HEK293 (cell line): ENCODE data around the gene SCAF1.
A peak's percentile ranks its signal among the peaks of the same experiment; 100 is the strongest.

Experiments
- CTCF ChIA-PET: fragments of 350-600 bp; formaldehyde crosslinking; extraction: SDS; loops from one replicate; lab custom pipeline; 2021; ENCODE audit warnings: antibody characterized with exemption; lab: Yijun Ruan, JAX
- POLR2A ChIA-PET: fragments of 300-600 bp; formaldehyde crosslinking; extraction: SDS; loops from one replicate; lab custom pipeline; 2020; ENCODE audit warnings: antibody characterized with exemption, inconsistent platforms; lab: Yijun Ruan, JAX
- H3K27ac ChIP-seq: fragments of 200-500 bp; sonication (Bioruptor generic); 2 replicates; pipeline ENCODE4 v1.5.1; 2014; ENCODE audit warnings: low read depth, low read length, control low read depth, inconsistent platforms; ENCODE audit errors: extremely low read depth
- H3K36me3 ChIP-seq, 2 experiments: fragments of 200-500 bp in 1 of 2; sonication (Bioruptor generic) in 1 of 2; 1 replicate in 1 of 2; 2 replicates in 1 of 2; pipeline ENCODE4 v1.5.1; 2014 to 2017; ENCODE audit warnings: inconsistent platforms in 2 of 2, low read length in 2 of 2; ENCODE audit not compliant: control insufficient read depth in 2 of 2, insufficient read depth in 1 of 2
- H3K4me1 ChIP-seq: fragments of 200-500 bp; sonication (Bioruptor generic); 2 replicates; pipeline ENCODE4 v1.5.1; 2014; ENCODE audit warnings: mild to moderate bottlenecking, low read length, inconsistent platforms; ENCODE audit not compliant: control insufficient read depth, insufficient read depth
- H3K4me3 ChIP-seq: 2 replicates; pipeline ENCODE4 v1.5.1; 2011; ENCODE audit warnings: low read depth, mild to moderate bottlenecking, control low read depth, low read length, moderate library complexity
- H3K9me3 ChIP-seq: fragments of 200-500 bp; sonication (Bioruptor generic); 2 replicates; pipeline ENCODE4 v1.5.1; 2014; ENCODE audit warnings: low read depth, low read length, inconsistent platforms; ENCODE audit not compliant: control insufficient read depth, insufficient read depth
- CTCF ChIP-seq: fragments of 450-650 bp; formaldehyde crosslinking; IDR thresholded peaks from 2 replicates; pipeline ENCODE4 v1.5.1; 2016; ENCODE audit warnings: missing biosample characterization, missing genetic modification characterization
- FEZF1 ChIP-seq: fragments of 450-650 bp; formaldehyde crosslinking; IDR thresholded peaks from 2 replicates; pipeline ENCODE4 v1.5.1; 2016; ENCODE audit warnings: missing biosample characterization, missing genetic modification characterization
- GLIS2 ChIP-seq: fragments of 450-650 bp; formaldehyde crosslinking; IDR thresholded peaks from 2 replicates; pipeline ENCODE4 v1.5.1; 2016; ENCODE audit warnings: missing biosample characterization, missing genetic modification characterization
- HOXA7 ChIP-seq: sonication (generic); formaldehyde crosslinking; IDR thresholded peaks from 2 replicates; pipeline ENCODE4 v1.8.1; 2022; ENCODE audit warnings: missing genetic modification reagents, borderline replicate concordance
- IKZF3 ChIP-seq: fragments of 450-650 bp; IDR thresholded peaks from 2 replicates; pipeline ENCODE4 v1.5.0; 2018; ENCODE audit warnings: missing biosample characterization, mild to moderate bottlenecking, missing genetic modification characterization, moderate library complexity
- PATZ1 ChIP-seq: fragments of 450-650 bp; formaldehyde crosslinking; IDR thresholded peaks from 2 replicates; pipeline ENCODE4 v1.5.1; 2016; ENCODE audit warnings: missing biosample characterization, missing genetic modification characterization
- REPIN1 ChIP-seq: fragments of 450-650 bp; formaldehyde crosslinking; IDR thresholded peaks from 2 replicates; pipeline ENCODE4 v1.5.1; 2017; ENCODE audit warnings: missing biosample characterization, missing genetic modification characterization, low read depth
- ZBTB48 ChIP-seq: fragments of 450-650 bp; formaldehyde crosslinking; IDR thresholded peaks from 2 replicates; pipeline ENCODE4 v1.5.1; 2016; ENCODE audit warnings: missing biosample characterization, missing genetic modification characterization
- ZNF19 ChIP-seq: fragments of 450-650 bp; formaldehyde crosslinking; IDR thresholded peaks from 2 replicates; pipeline ENCODE4; 2016; ENCODE audit warnings: missing biosample characterization, missing genetic modification characterization, low read depth
- ZNF202 ChIP-seq: fragments of 450-650 bp; formaldehyde crosslinking; IDR thresholded peaks from 2 replicates; pipeline ENCODE4 v1.5.1; 2016; ENCODE audit warnings: missing biosample characterization, missing genetic modification characterization, borderline replicate concordance
- ZNF266 ChIP-seq: fragments of 450-650 bp; formaldehyde crosslinking; IDR thresholded peaks from 2 replicates; pipeline ENCODE4 v1.5.1; 2016; ENCODE audit warnings: missing biosample characterization, missing genetic modification characterization, low read depth
- ZNF416 ChIP-seq: fragments of 450-650 bp; formaldehyde crosslinking; IDR thresholded peaks from 2 replicates; pipeline ENCODE4 v1.5.1; 2016; ENCODE audit warnings: missing biosample characterization, missing genetic modification characterization
- ZNF514 ChIP-seq: fragments of 450-650 bp; formaldehyde crosslinking; IDR thresholded peaks from 2 replicates; pipeline ENCODE4 v1.5.1; 2016; ENCODE audit warnings: missing biosample characterization, missing genetic modification characterization
- ZNF701 ChIP-seq: fragments of 450-650 bp; formaldehyde crosslinking; IDR thresholded peaks from 2 replicates; pipeline ENCODE4 v1.5.1; 2016; ENCODE audit warnings: missing biosample characterization, missing genetic modification characterization
- ZNF76 ChIP-seq: fragments of 450-650 bp; formaldehyde crosslinking; IDR thresholded peaks from 2 replicates; pipeline ENCODE4; 2016; ENCODE audit warnings: low read depth, missing biosample characterization, missing genetic modification characterization, borderline replicate concordance
- ZNF776 ChIP-seq: fragments of 450-650 bp; formaldehyde crosslinking; IDR thresholded peaks from 2 replicates; pipeline ENCODE4 v1.5.0; 2017; ENCODE audit warnings: missing biosample characterization, missing genetic modification characterization, borderline replicate concordance
- TF ChIP-seq, protein P1 (sequence below): fragments of 450-650 bp; formaldehyde crosslinking; IDR thresholded peaks from 2 replicates; pipeline ENCODE4 v1.5.1; 2016; ENCODE audit warnings: missing biosample characterization, missing genetic modification characterization
- TF ChIP-seq, protein P2 (sequence below): fragments of 450-650 bp; formaldehyde crosslinking; IDR thresholded peaks from 2 replicates; pipeline ENCODE4 v1.5.1; 2016; ENCODE audit warnings: missing biosample characterization, missing genetic modification characterization
- TF ChIP-seq, protein P3 (sequence below): fragments of 450-650 bp; formaldehyde crosslinking; IDR thresholded peaks from 2 replicates; pipeline ENCODE4 v1.5.1; 2017; ENCODE audit warnings: missing biosample characterization, missing genetic modification characterization
- TF ChIP-seq, protein P4 (sequence below): fragments of 450-650 bp; formaldehyde crosslinking; IDR thresholded peaks from 2 replicates; pipeline ENCODE4 v1.5.1; 2016; ENCODE audit warnings: missing biosample characterization, missing genetic modification characterization
- TF ChIP-seq, protein P5 (sequence below): fragments of 450-650 bp; IDR thresholded peaks from 2 replicates; pipeline ENCODE4 v1.5.1; 2018; ENCODE audit warnings: missing biosample characterization, missing genetic modification characterization

Gene SCAF1

DNA sequence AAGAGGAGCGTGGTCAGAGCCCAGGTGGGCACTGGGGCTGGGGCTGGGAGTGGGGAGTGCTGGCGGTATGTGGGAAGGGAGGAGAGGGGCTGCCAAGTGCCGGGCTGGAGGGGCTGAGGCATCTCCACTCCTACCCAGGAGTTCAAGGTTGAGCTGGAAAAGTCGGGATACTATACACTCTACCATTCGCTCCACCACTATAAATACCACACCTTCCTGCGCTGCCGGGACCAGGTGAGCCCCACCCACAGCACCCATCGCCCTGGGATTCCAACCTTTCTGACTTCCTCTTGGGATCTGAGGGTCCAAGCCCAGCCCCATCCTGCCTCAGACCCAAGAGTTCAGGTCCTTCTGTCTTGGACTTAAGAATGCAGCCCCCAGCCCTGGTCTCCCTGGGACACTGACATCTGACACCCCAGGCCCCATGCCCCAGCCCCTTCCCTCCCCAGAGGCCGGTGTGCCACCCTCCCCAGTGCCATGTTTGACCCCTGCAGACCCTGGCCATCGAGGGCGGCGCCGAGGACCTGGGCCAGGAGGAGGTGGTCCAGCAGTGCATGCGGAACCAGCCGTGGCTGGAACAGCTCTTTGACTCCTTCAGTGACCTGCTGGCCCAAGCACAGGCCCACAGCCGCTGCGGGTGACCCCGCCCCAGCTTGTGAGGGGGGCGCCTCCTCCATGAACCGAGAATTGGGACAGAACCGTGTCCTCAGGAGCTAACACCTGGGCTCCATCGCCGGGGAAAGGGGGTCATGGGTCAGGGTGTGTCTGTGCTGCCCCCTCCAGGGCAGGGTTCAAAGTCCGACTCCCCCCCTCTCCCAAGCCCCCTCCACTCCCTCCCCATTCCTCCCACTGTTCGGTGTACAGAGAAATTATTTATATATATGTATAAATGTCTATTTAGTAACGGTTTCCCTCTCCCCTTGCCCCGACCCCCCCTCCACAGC, 16.8 kb upstream of the SCAF1 start:
- ChIA-PET POLR2A (interaction anchor here (0.7 to 1.4 kb wide), 3 partner anchors 15 to 33 kb away, joined by 4 to 5 read pairs (median 4); partner anchors contain the start of gene RRAS), CTCF (interaction anchor here (1.0 to 1.1 kb wide), 2 partner anchors 29 to 55 kb away, joined by 3 read pairs; no protein-coding TSS in a partner anchor)
- Histone ChIP-seq H3K36me3 (peaks cover 38 to 41% of the 10 kb centered on the region in 2 experiments), H3K9me3 (no peaks in the 10 kb centered on the region), H3K4me1 (no peaks in the 10 kb centered on the region), H3K4me3 (no peak overlapping the region), H3K27ac (no peak overlapping the region)
- TF ChIP-seq GLIS2 (tag by site-specific recombination) (0 out of 2 replicates have a peak, but pooled peaks have one; percentile 20), ZBTB48 (no peak), HOXA7 (CRISPR knock-in tag) (no peak)

- CTCF ChIA-PET, result no interaction called here
- no peak for TF ChIP-seq ZNF266 (tag by site-specific recombination)
- no peak for TF ChIP-seq CTCF (tag by site-specific recombination)
- TF ChIP-seq GLIS2 (tag by site-specific recombination), result no peak
- no peak for TF ChIP-seq ZNF701 (tag by site-specific recombination)
- no peak for TF ChIP-seq ZNF19 (tag by site-specific recombination)
- TF ChIP-seq IKZF3 (tag by site-specific recombination), result no peak
- TF ChIP-seq, protein P1, sequence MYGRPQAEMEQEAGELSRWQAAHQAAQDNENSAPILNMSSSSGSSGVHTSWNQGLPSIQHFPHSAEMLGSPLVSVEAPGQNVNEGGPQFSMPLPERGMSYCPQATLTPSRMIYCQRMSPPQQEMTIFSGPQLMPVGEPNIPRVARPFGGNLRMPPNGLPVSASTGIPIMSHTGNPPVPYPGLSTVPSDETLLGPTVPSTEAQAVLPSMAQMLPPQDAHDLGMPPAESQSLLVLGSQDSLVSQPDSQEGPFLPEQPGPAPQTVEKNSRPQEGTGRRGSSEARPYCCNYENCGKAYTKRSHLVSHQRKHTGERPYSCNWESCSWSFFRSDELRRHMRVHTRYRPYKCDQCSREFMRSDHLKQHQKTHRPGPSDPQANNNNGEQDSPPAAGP (tag by site-specific recombination), result no peak
- TF ChIP-seq, protein P2, sequence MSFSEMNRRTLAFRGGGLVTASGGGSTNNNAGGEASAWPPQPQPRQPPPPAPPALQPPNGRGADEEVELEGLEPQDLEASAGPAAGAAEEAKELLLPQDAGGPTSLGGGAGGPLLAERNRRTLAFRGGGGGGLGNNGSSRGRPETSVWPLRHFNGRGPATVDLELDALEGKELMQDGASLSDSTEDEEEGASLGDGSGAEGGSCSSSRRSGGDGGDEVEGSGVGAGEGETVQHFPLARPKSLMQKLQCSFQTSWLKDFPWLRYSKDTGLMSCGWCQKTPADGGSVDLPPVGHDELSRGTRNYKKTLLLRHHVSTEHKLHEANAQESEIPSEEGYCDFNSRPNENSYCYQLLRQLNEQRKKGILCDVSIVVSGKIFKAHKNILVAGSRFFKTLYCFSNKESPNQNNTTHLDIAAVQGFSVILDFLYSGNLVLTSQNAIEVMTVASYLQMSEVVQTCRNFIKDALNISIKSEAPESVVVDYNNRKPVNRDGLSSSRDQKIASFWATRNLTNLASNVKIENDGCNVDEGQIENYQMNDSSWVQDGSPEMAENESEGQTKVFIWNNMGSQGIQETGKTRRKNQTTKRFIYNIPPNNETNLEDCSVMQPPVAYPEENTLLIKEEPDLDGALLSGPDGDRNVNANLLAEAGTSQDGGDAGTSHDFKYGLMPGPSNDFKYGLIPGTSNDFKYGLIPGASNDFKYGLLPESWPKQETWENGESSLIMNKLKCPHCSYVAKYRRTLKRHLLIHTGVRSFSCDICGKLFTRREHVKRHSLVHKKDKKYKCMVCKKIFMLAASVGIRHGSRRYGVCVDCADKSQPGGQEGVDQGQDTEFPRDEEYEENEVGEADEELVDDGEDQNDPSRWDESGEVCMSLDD (tag by site-specific recombination), result no peak
- TF ChIP-seq PATZ1 (tag by site-specific recombination), result no peak
- no peak for TF ChIP-seq ZNF416 (tag by site-specific recombination)
- TF ChIP-seq ZNF76 (tag by site-specific recombination), result no peak
- no peak for TF ChIP-seq FEZF1 (tag by site-specific recombination)
- TF ChIP-seq REPIN1 (tag by site-specific recombination), result no peak
- TF ChIP-seq, protein P3, sequence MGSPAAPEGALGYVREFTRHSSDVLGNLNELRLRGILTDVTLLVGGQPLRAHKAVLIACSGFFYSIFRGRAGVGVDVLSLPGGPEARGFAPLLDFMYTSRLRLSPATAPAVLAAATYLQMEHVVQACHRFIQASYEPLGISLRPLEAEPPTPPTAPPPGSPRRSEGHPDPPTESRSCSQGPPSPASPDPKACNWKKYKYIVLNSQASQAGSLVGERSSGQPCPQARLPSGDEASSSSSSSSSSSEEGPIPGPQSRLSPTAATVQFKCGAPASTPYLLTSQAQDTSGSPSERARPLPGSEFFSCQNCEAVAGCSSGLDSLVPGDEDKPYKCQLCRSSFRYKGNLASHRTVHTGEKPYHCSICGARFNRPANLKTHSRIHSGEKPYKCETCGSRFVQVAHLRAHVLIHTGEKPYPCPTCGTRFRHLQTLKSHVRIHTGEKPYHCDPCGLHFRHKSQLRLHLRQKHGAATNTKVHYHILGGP, result no peak
- TF ChIP-seq ZNF514 (tag by site-specific recombination), result no peak
- no peak for TF ChIP-seq ZNF202 (tag by site-specific recombination)
- TF ChIP-seq, protein P4, sequence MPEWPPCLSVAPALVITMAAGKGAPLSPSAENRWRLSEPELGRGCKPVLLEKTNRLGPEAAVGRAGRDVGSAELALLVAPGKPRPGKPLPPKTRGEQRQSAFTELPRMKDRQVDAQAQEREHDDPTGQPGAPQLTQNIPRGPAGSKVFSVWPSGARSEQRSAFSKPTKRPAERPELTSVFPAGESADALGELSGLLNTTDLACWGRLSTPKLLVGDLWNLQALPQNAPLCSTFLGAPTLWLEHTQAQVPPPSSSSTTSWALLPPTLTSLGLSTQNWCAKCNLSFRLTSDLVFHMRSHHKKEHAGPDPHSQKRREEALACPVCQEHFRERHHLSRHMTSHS (tag by site-specific recombination), result no peak
- TF ChIP-seq ZNF776 (tag by site-specific recombination), result no peak
- TF ChIP-seq, protein P5, sequence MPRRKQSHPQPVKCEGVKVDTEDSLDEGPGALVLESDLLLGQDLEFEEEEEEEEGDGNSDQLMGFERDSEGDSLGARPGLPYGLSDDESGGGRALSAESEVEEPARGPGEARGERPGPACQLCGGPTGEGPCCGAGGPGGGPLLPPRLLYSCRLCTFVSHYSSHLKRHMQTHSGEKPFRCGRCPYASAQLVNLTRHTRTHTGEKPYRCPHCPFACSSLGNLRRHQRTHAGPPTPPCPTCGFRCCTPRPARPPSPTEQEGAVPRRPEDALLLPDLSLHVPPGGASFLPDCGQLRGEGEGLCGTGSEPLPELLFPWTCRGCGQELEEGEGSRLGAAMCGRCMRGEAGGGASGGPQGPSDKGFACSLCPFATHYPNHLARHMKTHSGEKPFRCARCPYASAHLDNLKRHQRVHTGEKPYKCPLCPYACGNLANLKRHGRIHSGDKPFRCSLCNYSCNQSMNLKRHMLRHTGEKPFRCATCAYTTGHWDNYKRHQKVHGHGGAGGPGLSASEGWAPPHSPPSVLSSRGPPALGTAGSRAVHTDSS (tag by site-specific recombination), result no peak
Observed at GRCh38 chr19:49626226-49626625, 15.8 kb upstream of the SCAF1 start.

More at GRCh38 chr19:49626226-49626625, 15.8 kb upstream of the SCAF1 start:
- Histone ChIP-seq H3K36me3 (peaks cover 35 to 37% of the 10 kb centered on the region in 2 experiments), H3K27ac (no peak overlapping the region), H3K9me3 (no peaks in the 10 kb centered on the region), H3K4me1 (0 out of 2 replicates have a peak, but pooled peaks cover 5% of the 10 kb centered on the region), H3K4me3 (no peak overlapping the region)
- POLR2A ChIA-PET, result interaction anchor here (0.7 kb wide), 1 partner anchor 32 kb away, joined by 4 read pairs; no protein-coding TSS in a partner anchor
